Ovary (tissue), 9 donors: ENCODE data around the gene ZNF217. TPM values are rescaled to one million over a fixed set of nuclear protein-coding genes. Genes with fewer than 3 reads are reported as not detected.
"Not testable (repeated sequence)": the region's sequence is repeated elsewhere in the genome, so short reads cannot be mapped to it uniquely, and the experiment has no call there.

Experiments
- DNase-seq, 5 donors: peaks; one replicate each; pipeline ENCODE4 v3.0.0-alpha.2; 2019 to 2020
- H3K27ac ChIP-seq, 2 donors: fragments of 200-600 bp; one replicate each; pipeline versions ENCODE4 v1.5.1 to v1.8.0; 2019 to 2022
- H3K27me3 ChIP-seq: fragments of 200-600 bp; one replicate; pipeline ENCODE4 v1.8.0; 2022
- H3K36me3 ChIP-seq: fragments of 200-600 bp; sonication (generic); one replicate; pipeline ENCODE4 v1.5.1; 2019
- H3K4me1 ChIP-seq: one replicate; pipeline ENCODE4 v1.8.1; 2013; ENCODE audit warnings: mild to moderate bottlenecking, moderate library complexity; ENCODE audit not compliant: insufficient read depth
- H3K4me3 ChIP-seq: fragments of 200-600 bp; sonication (generic); one replicate; pipeline ENCODE4 v1.5.1; 2017
- H3K9me3 ChIP-seq, 2 donors: fragments of 200-600 bp in 1 of 2; sonication (generic) in 1 of 2; one replicate each; pipeline versions ENCODE4 v1.5.1 to v1.8.1; 2013 to 2019; ENCODE audit warnings: mild to moderate bottlenecking in 1 of 2, moderate library complexity in 1 of 2
- EP300 ChIP-seq: sonication (generic); formaldehyde crosslinking; IDR thresholded peaks from one replicate; pipeline ENCODE4 v1.6.1; 2017; ENCODE audit warnings: antibody characterized with exemption
- POLR2A ChIP-seq: fragments of 450-650 bp; IDR thresholded peaks from one replicate; pipeline ENCODE4 v1.6.1; 2017; ENCODE audit warnings: antibody characterized with exemption, mild to moderate bottlenecking, moderate library complexity
- WGBS, 3 donors: extraction: QIAGEN DNeasy Blood & Tissue Kit in 1 of 3; methylation state at CpG; one replicate each; pipeline versions ENCODE4 v1.1.5 to v1.1.7; 2013 to 2017; 5-methylcytosine and 5-hydroxymethylcytosine counted together
- intact Hi-C, 4 donors: fragments of 100-400 bp; cut with DNase I; formaldehyde crosslinking; loops; one replicate each; pipeline versions ENCODE4 v1.11.0 to v1.15.1; 2022 to 2023
- polyA plus RNA-seq, 2 donors: library from polyadenylated mRNA; stranded (reverse); fragments of 200-250 nt in 1 of 2; fragments of 350-450 nt in 1 of 2; fragmentation: Illumina TruSeq in 1 of 2; extraction: RNeasy Lipid Tissue Mini Kit (QIAGEN cat#74804) in 1 of 2; gene quantifications; one replicate each; pipeline ENCODE4 v1.2.3, GENCODE V29; 2013 to 2014
- total RNA-seq, 7 donors: library from RNA; depleted of rRNA in 2 of 7; stranded (reverse); fragments of >200 nt in 2 of 7; fragmentation: NEBNext Ultra II Directional in 3 of 7; extraction: Animal tissue kit (Norgen Biotek cat#: 25700) in 3 of 7; gene quantifications; one replicate each; pipeline versions ENCODE4 v1.1.0 to v1.2.4, GENCODE V29; 2016 to 2023
- TF ChIP-seq, protein P1 (sequence below), 3 donors: fragments of 450-650 bp in 2 of 3; fragments of 200-600 bp in 1 of 3; IDR thresholded peaks; one replicate each; pipeline versions ENCODE4 v1.5.1 to v1.8.0; 2016 to 2022; ENCODE audit warnings: antibody characterized with exemption in 3 of 3, mild to moderate bottlenecking in 1 of 3
- donor health status: DM: no; HTN: no; CAD: no; lungs with moderate emphysema.
- donor health status: DM: no; HTN: no; CAD: no.
- donor health status: Bipolar disorder and iron deficiency.
- donor health status: DM: yes; HTN: yes; CAD: no.
- donor health status: DM: no; HTN: no; CAD: no.
- donor health status: DM: yes; HTN: yes; CAD: no.

The ZNF217 gene
- total and polyA plus RNA-seq, 9 donors, result 13.1 to 69.7 (median 20.8) TPM

DNA sequence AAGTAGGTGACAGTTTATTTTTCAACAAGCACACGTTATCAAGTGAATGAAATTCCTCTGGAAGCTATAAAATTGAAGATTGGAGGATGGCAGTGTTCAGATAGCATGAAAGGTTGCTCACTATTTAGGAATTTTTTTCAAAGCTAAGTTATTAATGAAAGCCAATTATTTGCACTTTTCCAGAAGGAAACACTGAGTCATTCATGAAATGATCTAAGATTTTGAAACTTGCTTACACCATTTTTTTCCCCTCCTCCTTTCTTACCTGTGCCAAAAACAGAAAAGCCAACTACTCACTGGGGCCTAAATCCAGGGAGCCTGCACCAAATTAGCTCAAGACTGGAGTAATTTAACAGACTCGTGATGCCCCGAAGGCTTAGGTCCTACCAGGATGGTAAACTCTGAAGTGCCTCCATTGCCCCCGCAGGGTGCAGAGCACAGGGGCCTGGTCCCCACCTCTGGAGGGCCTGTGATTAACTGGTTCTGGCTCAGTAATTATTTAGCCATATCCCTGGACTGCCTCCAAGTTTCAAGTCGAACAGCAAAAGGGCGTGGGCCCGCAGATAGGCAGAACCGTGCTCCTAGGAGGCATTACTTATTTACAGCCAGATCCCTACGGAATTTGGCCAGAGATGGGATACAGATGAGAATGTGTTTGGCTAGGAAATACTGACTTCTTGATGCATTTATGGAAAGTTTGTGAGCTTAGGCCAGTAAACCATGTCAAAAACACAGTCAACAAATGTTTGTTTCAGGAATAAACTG, 28.0 kb upstream of the ZNF217 start:
- TF ChIP-seq EP300 (no peak), POLR2A (no peak)
- TF ChIP-seq, protein P1, sequence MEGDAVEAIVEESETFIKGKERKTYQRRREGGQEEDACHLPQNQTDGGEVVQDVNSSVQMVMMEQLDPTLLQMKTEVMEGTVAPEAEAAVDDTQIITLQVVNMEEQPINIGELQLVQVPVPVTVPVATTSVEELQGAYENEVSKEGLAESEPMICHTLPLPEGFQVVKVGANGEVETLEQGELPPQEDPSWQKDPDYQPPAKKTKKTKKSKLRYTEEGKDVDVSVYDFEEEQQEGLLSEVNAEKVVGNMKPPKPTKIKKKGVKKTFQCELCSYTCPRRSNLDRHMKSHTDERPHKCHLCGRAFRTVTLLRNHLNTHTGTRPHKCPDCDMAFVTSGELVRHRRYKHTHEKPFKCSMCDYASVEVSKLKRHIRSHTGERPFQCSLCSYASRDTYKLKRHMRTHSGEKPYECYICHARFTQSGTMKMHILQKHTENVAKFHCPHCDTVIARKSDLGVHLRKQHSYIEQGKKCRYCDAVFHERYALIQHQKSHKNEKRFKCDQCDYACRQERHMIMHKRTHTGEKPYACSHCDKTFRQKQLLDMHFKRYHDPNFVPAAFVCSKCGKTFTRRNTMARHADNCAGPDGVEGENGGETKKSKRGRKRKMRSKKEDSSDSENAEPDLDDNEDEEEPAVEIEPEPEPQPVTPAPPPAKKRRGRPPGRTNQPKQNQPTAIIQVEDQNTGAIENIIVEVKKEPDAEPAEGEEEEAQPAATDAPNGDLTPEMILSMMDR (IDR thresholded peaks at IDR 0.05), result no peak
- no peaks in the 10 kb centered on the region for H3K27me3 ChIP-seq
- peak; percentile 68 to 77 (median 72) for DNase-seq
- no peak overlapping the region for H3K4me3 ChIP-seq
- H3K9me3 ChIP-seq, result no peaks in the 10 kb centered on the region
- H3K4me1 ChIP-seq, result peaks cover 9% of the 10 kb centered on the region
- no peaks in the 10 kb centered on the region for H3K36me3 ChIP-seq
- WGBS, 3 donors, result 3 to 5% (median 3%) methylated on average over 9 of the region's 9 CpGs
- intact Hi-C loops, result loop anchor here in 2 of 4 donors (2.0 to 5.0 kb wide), 2 partner anchors 29 to 41 kb away; partner anchors contain the start of gene ZNF217 (in 1 of the 2)
- H3K27ac ChIP-seq, result peak overlapping the region; percentile 75 to 90

DNA sequence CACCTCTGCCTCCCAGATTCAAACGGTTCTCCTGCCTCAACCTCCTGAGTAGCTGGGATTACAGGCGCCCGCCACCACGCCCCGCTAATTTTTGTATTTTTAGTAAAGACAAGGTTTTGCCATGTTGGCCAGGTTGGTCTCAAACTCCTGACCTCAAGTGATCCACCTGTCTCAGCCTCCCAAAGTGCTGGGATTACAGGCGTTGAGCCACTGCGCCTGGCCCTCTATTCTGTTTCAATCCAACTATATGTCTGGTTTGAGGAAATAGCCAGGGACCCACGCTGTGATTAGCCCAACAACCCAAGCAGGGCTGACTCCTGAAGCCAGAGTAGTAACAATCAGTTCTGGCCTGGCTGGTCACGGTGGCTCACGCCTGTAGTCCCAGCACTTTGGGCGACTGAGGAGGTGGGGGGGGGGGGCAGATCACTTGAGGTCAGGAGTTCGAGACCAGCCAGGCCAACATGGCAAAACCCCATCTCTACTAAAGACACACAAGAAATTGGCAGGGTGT, 24.9 kb upstream of the ZNF217 start:
- 89 to 91% (median 91%) methylated on average over 12 of the region's 12 CpGs for WGBS, 3 donors
- H3K36me3 ChIP-seq, H3K27ac ChIP-seq, H3K9me3 ChIP-seq, intact Hi-C loops, H3K4me3 ChIP-seq, H3K4me1 ChIP-seq, H3K27me3 ChIP-seq: not testable (repeated sequence)
- peak in 1 of 5 donors; percentile 17 for DNase-seq

DNA sequence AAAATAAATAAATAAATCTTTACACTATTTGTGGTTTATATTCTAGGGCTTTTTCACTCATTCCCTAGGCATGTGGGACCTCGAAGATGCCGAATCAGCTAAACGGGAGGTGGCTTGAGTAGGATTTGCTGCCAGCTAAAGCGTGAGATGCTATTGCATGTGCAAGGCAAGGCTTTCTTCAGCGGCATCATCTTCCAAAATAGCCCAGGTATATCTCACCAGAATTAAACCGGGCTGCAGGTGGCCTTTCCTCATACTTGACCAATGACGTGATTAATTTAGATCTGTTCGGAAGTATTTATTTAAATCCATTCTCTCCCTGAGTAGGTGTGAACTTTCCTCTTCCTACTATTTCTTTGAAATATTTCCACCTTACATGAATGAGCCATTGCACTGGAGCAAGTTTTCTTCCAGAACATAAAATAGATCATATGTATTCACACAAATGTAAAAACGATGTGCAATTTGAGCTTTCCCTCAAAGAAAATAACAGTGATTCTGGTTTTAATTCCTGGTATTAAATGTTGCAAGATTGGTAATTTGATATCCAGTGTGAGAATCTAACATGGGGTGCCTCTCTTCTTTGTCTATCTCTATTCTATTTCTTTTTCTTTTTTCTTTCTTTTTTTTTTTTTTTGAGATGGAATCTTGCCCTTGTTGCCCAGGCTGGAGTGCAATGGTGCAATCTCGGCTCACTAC, 24.3 kb upstream of the ZNF217 start:
- 85 to 93% (median 89%) methylated on average over 10 of the region's 10 CpGs for WGBS, 3 donors
- H3K27me3 ChIP-seq, result no peaks in the 10 kb centered on the region
- intact Hi-C loops, result no loop called here
- peaks cover 9% of the 10 kb centered on the region for H3K4me1 ChIP-seq
- no peaks in the 10 kb centered on the region for H3K36me3 ChIP-seq
- no peak overlapping the region for H3K4me3 ChIP-seq
- DNase-seq, result no peak
- H3K27ac ChIP-seq, result no peak overlapping the region
- no peaks in the 10 kb centered on the region for H3K9me3 ChIP-seq
- TF ChIP-seq, protein P1 (IDR thresholded peaks at IDR 0.05), result no peak
- no peak for TF ChIP-seq EP300
- TF ChIP-seq POLR2A, result no peak

DNA sequence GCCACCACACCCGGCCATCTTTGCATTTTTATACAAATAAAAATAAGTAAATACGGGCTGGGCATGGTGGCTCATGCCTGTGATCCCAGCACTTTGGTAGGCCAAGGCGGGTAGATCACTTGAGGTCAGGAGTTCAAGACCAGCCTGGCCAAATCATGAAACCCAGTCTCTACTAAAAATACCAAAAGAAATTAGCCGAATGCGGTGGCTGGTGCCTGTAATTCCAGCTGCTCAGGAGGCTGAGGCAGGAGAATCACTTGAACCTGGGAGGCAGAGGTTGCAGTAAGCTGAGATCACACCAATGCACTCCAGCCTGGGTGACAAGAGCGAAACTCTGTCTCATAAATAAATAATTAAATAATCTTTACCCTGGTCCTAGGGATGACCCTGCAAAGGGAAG, 22.9 kb upstream of the ZNF217 start:
- H3K4me1 ChIP-seq, H3K36me3 ChIP-seq, DNase-seq, H3K4me3 ChIP-seq, H3K27ac ChIP-seq, H3K9me3 ChIP-seq, H3K27me3 ChIP-seq, intact Hi-C loops: not testable (repeated sequence)
- 95 to 97% (median 96%) methylated on average over 6 of the region's 6 CpGs for WGBS, 3 donors

DNA sequence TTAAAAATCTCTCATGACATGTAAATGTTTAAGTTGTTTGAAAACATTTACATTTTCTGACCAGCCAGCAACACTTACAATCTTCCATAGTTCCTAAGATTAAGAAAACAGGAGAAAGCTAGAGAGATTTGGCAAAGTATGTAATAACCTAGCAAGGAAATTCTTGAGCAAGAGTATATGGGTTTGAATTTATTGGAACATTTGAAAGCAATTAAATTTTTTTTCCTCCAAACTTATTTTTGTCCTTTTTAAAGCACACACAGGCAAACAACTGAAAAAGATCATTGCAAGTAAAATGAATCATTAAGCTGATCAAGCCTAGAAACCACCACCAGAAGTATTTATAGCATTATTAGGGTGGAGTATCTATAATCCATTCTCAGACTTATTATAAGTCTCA, 20.1 kb upstream of the ZNF217 start:
- H3K4me1 ChIP-seq, result peaks cover 6% of the 10 kb centered on the region
- H3K9me3 ChIP-seq, result no peaks in the 10 kb centered on the region
- H3K27me3 ChIP-seq, result no peaks in the 10 kb centered on the region
- intact Hi-C loops, result no loop called here
- H3K36me3 ChIP-seq, result no peaks in the 10 kb centered on the region
- no peak overlapping the region for H3K4me3 ChIP-seq
- TF ChIP-seq EP300 (no peak), POLR2A (no peak)
- TF ChIP-seq, protein P1 (IDR thresholded peaks at IDR 0.05), result no peak
- no peak for DNase-seq
- H3K27ac ChIP-seq, result no peak overlapping the region

DNA sequence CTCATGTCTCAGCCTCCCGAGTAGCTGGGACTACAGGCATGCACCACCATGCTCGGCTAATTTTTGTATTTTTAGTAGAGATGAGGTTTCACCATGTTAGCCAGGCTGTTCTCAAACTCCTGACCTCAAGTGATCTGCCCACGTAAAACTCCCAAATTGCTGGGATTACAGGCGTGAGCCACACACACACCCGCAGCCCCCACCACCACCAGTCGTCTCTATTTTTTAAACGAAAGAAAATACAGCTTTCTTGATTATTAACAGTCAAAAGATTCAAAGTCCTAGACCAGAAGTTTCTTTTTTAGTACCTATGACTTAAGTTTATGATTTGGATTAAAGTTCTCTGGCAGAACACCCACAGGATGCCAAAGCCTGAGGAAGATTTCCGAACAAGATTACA, 18.6 kb upstream of the ZNF217 start:
- H3K36me3 ChIP-seq, H3K9me3 ChIP-seq, H3K4me3 ChIP-seq, DNase-seq, H3K4me1 ChIP-seq, intact Hi-C loops, H3K27ac ChIP-seq, H3K27me3 ChIP-seq: not testable (repeated sequence)
- WGBS, 3 donors, result 83 to 85% (median 84%) methylated on average over 8 of the region's 8 CpGs
